Measurements from ENCODE around the gene ATP8A2.
"Not testable (repeated sequence)": the region's sequence is repeated elsewhere in the genome, so short reads cannot be mapped to it uniquely, and the experiment has no call there.

ATP8A2 gene

DNA sequence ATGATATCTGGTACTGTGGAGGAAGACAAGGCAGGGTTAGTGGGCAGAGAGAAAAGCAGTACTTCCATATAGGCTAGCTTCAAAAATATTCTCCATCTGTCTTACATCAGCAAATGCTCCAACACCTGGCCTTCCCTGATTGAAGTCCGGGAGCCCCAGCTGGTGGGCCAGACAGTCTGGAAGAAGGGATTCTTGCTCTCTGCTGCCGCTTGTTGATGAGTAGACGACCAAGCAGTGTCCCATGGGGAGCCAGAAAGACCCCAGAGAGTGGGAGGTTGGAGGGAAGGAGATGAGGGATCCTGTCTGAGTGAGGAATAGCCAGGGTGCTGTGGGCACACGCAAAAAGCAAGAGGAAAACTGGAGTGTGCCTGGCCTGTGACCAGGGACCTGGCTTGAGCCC is 95.1 kb downstream of the ATP8A2 start:
- DNase-seq = no peak

DNA sequence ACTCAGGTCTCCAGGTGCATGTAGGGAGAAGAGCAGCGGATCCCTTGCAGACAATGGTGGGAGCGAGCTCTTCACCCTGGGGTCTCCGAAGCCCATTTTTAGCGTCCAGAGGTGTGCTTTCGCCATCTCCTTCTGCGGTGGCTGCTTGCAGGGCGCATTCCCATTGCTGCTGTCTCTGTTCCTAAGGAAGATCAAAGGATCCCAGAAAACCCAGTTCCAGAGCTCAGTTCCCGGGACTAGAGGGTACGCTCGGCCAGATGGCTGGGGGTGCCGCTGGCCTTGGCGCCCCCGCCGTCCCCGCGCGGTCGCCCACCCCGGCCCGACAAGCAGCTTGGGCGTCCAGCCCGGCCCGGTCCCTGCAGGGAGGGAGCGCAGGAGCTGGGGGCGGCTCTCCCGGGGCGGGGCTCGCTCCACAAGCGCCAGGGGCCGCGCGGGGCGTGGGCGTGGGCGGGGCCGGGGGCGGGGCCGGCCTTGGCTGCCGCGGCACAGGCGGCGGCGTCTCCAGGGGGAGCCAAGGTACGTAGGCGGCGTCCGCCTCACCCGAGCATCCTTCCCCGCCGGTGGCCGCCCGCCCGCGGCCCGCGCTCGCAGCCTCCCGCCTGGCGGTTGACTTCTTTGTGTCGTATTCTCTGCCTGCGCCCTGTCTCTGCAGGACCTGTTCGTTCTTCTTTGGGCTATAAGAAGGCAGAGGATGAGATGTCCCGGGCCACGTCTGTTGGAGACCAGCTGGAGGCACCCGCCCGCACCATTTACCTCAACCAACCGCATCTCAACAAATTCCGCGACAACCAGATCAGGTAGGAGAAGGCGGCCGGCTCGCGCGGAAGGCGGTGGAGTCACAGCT is 96.8 kb downstream of the ATP8A2 start:
- DNase-seq = no peak

DNA sequence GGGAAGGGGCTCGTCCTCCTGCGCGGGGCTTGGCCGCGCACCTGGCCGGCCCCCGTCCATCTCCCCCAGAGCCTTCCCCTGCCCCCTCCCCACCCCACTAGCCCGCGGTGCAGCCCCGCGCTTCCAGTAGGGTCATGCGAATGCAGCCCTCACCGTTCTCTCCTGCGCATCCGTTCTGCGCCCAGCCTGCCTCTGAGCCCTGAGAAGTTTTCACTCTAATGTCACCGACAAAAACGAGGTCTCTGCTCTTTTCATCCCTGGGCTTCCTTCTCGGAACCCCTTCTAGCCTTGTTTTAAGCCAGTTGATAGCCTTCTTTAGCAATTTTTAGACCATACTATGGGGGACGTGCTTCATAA is 97.4 kb downstream of the ATP8A2 start:
- no peak for DNase-seq

DNA sequence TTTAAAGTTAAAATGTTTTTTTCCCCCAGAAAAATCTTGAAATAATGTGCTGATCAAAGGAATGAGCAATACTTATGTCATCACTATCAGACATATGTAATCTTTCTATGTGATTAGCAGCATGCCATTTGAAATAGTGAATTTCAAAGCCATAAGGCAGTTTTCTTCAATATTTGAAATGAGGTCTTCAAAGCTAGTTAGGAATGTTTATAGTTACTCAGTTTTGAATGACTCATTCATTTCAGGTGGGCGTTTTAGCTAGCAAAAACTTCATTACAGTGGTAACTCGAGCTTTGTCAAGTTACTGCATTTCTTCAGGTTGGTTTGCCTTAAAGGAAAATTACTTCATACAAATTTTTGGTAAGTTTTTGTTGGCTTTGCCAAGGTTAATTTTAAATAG is 102.1 kb downstream of the ATP8A2 start:
- no peak for DNase-seq

DNA sequence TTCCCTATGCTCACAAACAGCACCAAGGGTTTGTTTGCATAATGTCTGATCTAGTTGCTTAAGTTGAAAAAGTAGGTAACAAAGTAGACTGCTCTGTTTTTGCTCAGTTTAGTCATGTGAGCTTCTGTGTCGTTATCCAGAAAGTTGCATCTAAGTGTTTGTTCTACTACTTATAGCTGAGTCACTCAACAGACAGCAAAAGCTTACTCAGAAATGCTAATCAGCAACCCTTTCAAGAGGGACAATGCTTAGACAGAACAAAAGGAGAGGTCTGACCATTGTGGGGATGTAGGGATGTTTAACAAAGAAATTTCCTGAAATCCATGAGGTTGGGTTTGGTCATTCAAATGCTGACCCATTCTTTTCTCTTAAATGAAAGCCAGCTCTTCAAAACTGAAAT is 106.4 kb downstream of the ATP8A2 start:
- no peak for DNase-seq

DNA sequence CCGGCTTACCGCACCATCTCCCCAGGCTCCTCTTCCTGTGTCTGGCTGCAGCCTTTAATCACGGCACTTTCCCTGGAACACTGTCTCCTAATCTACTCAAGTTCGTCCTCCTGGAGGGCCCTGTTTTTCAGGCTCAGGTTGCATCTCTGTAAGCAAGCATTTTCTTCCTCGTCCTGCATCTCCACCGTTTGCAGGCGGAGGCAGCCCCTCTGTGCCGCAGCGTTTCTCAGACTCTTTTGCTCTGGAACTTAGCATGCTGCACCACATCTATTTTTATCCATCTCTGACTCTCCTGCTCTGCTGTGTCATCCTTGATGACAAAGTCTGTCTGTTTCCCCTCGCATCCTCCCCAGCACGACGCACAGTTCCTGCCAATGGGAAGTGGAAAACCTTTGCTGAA is 117.5 kb downstream of the ATP8A2 start:
- no peak for DNase-seq

DNA sequence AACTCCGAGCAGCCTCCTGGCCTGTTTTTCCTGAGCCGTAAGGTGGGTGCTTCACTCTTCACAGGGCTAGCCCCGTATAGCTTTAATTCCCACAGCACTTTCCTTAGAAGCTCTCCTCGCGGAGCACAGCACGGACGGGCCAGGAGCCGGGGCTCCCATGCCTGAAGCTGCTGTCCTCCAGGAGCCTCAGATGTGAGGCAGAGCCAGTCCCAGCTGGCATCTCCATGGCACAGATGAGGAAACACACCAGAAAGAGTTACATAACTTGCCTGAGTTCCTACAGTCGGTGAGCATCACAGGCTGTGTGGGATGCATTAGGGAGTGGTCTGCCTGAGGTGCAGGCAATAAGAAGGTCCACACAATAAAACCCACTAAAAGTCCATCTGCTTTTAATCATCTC is 118.5 kb downstream of the ATP8A2 start:
- DNase-seq = no peak

DNA sequence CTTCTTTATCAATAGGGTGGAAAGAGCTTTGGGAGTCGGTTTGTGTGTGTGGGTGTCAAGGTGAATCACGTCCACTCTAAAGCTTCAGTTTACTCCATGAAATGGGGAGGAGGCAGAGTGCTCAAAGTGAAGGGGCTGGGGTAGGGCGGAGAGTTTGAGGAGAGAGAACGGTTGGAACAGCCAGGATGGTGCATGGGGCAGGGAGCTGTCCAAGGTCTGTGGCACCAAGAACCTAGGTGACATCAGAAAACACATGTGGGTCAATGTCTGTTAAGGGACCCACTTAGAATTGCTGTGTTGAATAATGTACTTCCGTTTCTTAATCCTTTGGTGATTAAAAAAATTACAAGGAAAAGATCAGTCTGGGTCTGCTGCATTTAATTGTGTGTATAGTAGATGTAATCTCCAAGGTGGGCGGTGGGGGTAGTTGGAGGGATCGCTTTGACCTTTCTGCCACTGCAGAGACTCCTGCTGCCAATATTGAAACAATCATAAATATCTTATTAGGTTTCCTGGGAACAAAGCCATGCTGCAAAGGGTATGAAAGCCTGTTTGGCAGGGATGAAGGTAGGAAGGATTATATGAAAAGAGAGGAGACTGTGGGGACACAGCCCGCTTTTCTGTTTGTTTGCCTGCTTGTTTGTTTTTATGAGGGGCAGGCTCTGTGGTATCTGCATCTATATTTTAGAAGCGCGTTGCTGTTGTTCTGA is 122.3 kb downstream of the ATP8A2 start:
- no peak for DNase-seq

DNA sequence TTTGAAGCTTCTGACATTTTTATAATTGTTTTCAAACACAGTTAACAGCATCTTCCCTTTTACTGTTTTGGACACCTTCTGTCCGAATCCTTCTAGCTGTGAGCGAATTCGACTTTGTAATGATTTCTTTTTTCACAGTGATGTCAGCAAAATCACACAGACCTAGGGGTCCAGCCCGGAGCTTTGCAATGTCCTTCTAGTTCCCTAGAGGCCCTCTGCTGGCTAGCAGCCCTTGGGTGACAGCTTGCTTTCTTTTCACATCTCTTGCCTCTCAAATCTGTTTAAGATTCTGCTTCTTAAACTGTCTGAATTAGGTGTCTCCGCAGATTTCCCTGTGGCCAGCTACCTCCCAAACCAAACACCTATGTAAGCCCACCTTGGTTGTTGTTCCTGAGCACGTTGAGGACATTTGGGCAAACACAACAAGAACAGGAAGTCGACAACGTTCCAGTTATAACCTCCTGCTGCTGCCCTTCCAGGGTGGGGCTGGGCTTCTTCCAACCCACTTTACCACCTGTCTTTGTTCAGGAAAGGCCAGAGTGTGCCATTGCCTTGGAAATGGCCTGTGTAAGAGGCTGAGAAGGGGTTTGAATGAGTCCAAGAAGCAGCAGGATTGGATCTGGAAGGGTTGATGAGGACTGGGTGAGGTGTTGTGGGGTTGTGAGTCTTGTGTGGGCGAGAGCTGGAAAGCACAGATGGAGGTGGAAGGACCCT is 123.1 kb downstream of the ATP8A2 start:
- no peak for DNase-seq

DNA sequence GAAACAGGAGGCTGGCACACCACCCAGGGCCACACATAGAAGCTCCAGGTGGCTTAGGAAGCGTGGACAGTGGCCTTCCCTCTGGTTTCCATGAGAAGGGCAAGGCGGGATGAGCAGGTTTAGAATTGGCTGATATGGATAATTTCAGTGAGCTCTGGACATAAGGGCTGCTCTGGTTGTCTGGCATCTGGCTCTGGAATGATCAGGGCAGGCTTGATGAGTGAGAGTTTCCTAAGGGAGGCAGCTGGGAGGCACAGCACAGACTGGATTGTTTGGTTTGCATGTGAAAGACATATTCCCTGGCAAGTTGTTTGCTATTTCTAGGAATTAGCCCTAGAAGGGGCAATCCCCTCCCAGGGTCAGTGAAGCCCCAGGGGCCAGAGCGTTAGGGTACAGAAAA is 129.5 kb downstream of the ATP8A2 start:
- no peak for DNase-seq

DNA sequence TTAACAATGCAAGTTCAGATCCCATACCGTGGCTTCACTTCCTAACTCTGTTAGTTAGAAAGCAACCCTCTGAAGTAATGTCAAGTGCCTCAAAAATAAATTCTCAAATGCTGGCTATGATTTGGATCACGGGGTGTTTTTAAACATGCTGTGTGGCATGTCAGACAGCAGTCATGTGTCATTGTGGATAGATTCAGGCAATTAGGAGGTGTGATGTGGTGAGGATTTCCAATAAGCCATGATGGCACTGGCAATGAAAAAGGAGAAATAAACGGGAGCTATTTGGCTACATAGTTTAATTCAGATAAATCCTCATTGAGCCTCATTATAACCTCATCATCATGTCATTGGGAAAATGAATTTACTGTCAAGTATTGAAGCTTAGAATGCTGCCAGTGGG is 130.3 kb downstream of the ATP8A2 start:
- no peak for DNase-seq

DNA sequence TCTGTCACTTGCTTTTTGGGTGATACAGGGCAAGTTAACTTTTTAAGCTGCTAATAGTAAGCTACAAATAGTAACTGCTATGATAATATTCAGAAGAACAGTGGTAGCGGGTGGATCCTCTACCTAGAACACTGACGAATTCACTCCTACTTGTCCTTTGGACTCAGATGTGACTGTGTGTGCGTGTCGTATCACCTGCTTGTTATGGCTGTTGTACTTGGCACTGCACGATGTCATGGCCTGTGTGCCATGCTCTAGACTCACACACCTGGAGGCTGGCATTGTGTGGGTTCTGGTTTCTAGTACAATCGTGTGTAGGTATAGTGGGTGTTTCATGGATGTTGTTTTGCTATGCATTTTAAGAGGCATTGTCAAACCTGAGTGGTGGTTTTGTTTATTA is 130.8 kb downstream of the ATP8A2 start:
- DNase-seq = no peak

DNA sequence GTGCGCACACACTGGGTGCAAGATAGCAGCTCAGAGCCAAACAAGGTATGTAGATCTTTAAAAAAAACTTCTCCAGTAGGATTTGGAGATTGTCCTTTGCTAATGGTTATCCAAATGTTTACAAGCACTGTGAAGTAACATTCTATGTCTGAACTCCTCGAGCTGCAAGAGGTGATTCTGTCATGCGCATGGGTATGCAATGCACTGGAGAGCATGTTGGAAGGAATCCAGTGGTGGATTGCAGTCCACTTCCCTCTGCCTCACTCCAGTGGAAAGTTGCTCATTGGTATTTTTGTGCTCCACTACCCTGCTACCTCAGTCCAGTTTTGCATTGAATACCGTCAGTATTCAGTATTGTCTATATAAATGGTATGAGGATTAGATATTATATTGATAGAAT is 132.1 kb downstream of the ATP8A2 start:
- no peak for DNase-seq

DNA sequence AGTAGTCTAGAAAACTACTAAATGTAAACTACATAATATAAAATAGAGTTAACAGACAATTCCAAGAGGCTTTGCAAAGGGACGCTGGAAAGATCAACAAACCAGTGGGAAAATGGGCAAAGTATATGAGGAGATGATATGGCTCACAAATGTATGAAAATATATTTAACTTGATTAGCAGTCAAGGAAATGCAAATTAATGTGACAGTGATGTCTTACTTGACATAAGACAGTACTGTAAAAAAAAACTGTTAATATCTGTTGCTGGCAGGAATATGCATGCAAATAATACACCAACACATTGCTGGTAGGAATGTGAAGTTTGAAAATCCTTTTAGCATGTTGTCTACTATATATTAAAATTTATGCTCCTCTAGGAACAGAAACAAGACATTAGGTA is 136.1 kb downstream of the ATP8A2 start:
- DNase-seq = no peak

DNA sequence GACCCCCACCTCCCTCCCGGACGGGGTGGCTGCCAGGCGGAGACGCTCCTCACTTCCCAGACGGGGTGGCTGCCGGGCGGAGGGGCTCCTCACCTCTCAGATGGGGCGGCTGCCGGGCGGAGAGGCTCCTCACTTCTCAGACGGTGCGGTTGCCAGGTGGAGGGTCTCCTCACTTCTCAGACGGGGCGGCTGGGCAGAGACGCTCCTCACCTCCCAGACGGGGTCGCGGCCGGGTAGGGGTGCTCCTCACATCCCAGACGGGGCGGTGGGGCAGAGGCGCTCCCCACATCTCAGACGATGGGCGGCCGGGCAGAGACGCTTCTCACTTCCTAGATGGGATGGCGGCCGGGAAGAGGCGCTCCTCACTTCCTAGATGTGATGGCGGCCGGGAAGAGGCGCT is 141.3 kb downstream of the ATP8A2 start:
- DNase-seq = not testable (repeated sequence)

DNA sequence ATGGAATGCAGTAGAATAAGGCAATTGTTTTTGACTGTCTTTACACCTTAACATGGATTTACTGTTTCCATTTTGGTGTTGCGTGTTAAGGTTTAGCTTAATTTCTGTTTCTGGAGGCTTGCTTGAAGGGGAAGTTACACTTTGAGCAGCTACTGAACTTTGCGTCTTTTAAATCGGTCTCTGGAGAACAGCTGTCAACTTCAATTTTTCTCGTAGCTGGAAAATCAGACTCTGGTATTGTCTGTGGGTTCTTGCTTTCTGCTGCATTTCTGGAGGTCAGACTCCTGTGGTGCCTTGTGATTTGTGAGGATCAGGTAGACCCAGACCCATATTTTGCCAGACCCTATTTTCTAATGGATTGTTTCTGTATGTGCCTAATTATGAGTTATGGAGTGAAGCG is 146.7 kb downstream of the ATP8A2 start:
- DNase-seq = no peak

DNA sequence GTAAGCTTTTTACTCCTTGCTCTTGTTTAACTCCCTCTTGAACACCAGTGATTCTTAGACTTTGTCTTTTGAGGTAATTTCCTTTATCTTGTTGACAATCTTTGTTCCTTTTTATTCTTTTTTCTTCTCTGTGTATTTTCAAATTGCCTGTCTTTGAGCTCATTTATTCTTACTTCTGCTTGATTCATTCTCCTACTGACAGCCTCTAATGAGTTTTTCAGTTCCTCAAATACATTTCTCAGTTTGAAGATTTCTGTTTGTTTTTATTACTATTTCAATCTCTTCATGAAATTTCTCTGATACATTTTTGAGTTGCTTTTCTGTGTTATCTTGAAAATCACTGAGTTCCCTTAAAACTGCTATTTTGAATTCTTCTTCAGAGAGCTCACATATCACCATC is 154.1 kb downstream of the ATP8A2 start:
- no peak for DNase-seq

DNA sequence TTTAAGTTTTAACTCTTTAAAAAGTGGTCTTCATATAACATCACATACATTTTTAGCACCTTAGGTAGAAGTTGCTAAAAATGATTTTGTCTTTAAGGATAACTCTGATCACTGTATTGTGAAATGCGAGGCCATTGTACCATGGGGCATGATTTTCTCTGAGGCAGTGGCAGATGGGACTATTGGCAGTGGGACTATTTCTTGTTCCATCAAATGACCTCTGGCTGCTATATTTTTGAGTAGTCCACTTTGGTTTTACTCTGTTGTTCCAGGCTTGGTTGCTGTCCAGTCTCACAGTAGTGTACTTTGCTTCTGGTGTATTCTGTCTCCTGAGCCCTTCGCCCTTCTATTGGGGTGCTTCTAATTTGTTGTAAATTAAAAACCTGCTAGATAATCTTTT is 156.5 kb downstream of the ATP8A2 start:
- DNase-seq = no peak

DNA sequence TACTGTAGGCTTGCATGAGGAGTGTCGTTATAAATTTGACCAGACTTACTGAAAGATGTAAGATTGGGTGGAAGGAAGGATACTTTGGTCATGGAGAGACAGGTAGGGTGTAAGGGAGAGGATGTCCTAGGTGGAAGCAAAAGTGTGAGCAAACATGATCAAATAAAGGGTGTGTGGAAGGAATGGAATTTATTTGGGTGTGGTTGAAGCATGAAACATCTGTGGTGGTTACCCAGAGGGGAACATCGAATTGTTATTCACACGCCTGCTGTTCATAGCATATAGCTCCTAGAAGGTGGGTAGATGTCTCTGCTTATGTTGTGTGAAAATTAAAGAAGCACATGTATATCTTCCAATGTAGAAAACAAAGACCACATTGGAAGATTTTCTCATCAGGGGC is 157.7 kb downstream of the ATP8A2 start:
- no peak for DNase-seq

DNA sequence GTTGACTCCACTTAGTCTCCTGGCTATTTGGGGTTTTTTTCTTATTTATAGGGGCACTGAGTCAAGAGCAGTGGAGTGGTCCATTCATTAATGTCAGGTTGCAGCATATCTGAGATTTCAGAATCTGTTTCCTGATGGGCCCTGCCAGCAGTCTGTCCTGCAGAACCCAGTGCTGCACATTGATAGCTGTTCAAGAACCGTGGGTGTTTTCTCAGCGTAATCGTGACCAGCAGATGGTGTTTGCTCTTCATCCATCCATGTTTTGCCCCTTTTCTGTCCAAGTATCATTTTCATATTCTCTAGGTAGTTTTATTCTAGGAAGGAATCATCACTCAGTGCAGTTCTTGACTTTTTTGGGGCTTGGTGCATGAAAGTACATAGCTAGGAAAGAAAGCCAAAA is 166.5 kb downstream of the ATP8A2 start:
- DNase-seq = no peak

DNA sequence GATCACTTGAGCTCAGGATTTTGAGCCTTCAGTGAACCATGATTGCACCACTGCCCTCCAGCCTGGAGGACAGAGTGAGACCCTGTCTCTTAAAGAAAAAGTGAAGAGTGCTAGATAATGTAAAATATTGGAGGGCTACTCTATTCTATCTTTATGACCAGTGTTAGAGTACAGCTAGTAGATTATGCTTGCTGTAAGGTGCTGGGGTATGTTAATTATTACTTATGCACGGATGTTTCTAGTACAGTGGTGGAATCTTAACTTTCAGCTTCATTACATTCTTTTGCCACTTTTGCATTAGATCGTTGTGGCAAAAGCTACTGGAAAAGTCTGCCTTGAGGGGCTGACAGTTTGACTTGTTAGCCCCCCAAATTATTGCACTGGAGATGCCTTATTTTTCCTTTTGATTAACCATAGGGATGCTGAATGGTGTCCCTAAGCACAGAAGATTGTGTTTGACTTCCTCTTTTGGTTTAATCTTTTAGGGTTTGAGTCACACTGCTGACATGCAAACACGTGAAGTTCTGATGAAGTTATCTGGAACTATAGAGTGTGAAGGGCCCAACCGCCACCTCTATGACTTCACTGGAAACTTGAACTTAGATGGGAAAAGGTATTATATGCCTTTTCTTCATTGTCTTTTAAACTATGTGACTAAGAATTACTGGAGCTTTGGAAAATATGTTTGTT is 169.8 kb downstream of the ATP8A2 start:
- no peak for DNase-seq

DNA sequence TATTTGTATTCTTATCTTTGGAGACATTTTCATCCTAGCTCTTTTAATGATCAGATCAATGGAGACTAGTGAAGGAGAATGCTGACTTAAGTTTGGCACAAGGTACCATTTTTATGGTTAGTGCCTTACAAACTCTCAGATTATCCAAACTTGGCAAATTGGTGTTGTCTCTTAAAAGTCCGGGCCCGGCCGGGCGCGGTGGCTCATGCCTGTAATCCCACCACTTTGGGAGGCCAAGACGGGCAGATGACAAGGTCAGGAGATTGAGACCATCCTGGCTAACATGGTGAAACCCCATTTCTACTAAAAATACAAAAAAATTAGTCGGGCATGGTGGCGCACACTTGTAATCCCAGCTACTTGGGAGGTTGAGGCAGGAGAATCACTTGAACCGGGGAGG is 177.2 kb downstream of the ATP8A2 start:
- not testable (repeated sequence) for DNase-seq

DNA sequence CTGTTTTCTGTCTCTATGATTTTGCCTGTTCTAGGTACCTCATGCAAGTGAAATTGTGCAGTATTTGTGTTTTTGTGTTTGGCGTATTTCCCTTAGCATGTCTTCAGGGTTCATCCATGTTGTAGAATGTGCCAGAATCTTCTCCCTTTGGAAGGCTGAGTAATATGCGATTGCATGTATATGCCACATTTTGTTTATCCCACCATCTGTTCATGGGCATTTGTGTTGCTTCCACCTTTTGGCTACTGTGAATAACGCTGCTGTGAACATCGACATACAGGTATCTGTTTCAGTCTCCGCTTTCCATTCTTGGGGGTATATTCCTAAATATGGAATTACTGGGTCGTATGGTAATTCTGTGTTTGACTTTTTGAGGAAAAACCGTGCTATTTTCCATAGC is 190.0 kb downstream of the ATP8A2 start:
- no peak for DNase-seq

DNA sequence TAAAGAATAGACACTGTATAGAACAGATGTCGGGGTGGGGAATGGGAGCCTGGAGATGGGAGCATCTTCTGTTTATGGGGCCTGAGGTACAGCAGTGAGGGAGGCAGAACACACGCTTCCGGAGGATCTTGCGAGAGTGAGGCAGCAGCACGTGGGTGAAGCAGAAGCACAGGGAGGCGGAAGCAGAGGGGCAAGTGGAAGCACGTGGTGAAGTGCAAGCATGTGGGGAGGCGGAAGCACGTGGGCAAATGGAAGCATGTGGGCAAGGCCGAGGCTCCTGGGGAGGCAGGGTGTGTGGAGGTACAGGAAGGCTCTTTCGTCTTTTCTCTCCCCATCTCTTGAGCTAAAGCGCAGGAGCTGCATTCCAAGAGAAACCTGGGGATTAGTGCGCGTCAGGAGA is 198.4 kb downstream of the ATP8A2 start:
- no peak for DNase-seq

Measured in SHP77 treated with DMSO at 0.1 percent for 48 hours (cell line).